Left renal pelvis (tissue), 4 donors: ENCODE results near the gene ABCC11. TPM values are rescaled to one million over a fixed set of nuclear protein-coding genes. Genes with fewer than 3 reads are reported as not detected.

Source experiments
- DNase-seq, 4 donors: peaks; one replicate each; pipeline ENCODE4 v3.0.0-alpha.2; 2013; ENCODE audit warnings: low read depth in 4 of 4, low spot score in 3 of 4
- polyA plus RNA-seq, 4 donors: library from polyadenylated mRNA; unstranded; fragments of 120-200 nt; gene quantifications; one replicate each; pipeline ENCODE4 v1.2.1, GENCODE V29; 2013; ENCODE audit not compliant: insufficient read length in 4 of 4

Gene ABCC11
- polyA plus RNA-seq = under 1 TPM; 0.15 to 0.42 (median 0.22) TPM

- no peak for DNase-seq
Measured at GRCh38 chr16:48247311-48247710, at the start of gene ABCC11. ABCC11 (minus strand) TSS chr16:48247539; CDS start chr16:48231921, 15,618 bp downstream.

GRCh38 chr16:48295488-48296281 is 48.3 kb upstream of the ABCC11 start:
- DNase-seq = peak in 1 of 4 donors; percentile 11

- DNase-seq = no peak
Measured at GRCh38 chr16:48294724-48295123, 47.4 kb upstream of the ABCC11 start.

- no peak for DNase-seq
Measured at GRCh38 chr16:48292452-48292851, 45.1 kb upstream of the ABCC11 start.

- no peak for DNase-seq
Measured at GRCh38 chr16:48291754-48292153, 44.4 kb upstream of the ABCC11 start.

GRCh38 chr16:48291303-48291702 is 44.0 kb upstream of the ABCC11 start:
- DNase-seq = no peak

GRCh38 chr16:48287239-48287638 is 39.9 kb upstream of the ABCC11 start:
- DNase-seq = no peak

GRCh38 chr16:48284772-48285409 is 37.6 kb upstream of the ABCC11 start:
- DNase-seq = no peak

GRCh38 chr16:48282636-48283263 is 35.4 kb upstream of the ABCC11 start:
- no peak for DNase-seq

GRCh38 chr16:48280546-48280945 is 33.2 kb upstream of the ABCC11 start:
- DNase-seq = no peak

- DNase-seq = no peak
Measured at GRCh38 chr16:48279199-48279598, 31.9 kb upstream of the ABCC11 start.

- DNase-seq = no peak
Measured at GRCh38 chr16:48277158-48277557, 29.8 kb upstream of the ABCC11 start.

GRCh38 chr16:48276102-48276501 is 28.8 kb upstream of the ABCC11 start:
- no peak for DNase-seq

- no peak for DNase-seq
Measured at GRCh38 chr16:48274476-48274875, 27.1 kb upstream of the ABCC11 start.

GRCh38 chr16:48272837-48273421 is 25.6 kb upstream of the ABCC11 start:
- no peak for DNase-seq

GRCh38 chr16:48271728-48272127 is 24.4 kb upstream of the ABCC11 start:
- no peak for DNase-seq

GRCh38 chr16:48269011-48269410 is 21.7 kb upstream of the ABCC11 start:
- no peak for DNase-seq

GRCh38 chr16:48262631-48263030 is 15.3 kb upstream of the ABCC11 start:
- DNase-seq = no peak

GRCh38 chr16:48261569-48261968 is 14.2 kb upstream of the ABCC11 start:
- no peak for DNase-seq

GRCh38 chr16:48256579-48257177 is 9.3 kb upstream of the ABCC11 start:
- DNase-seq = no peak

- no peak for DNase-seq
Measured at GRCh38 chr16:48252013-48252412, 4.7 kb upstream of the ABCC11 start.
